Cerebellar nuclear complex (tissue), 1 donor: Measurements from ENCODE around the gene SEMA3F.
A peak's percentile ranks its signal among the peaks of the same experiment; 100 is the strongest.
"Not testable (repeated sequence)": the region's sequence is repeated elsewhere in the genome, so short reads cannot be mapped to it uniquely, and the experiment has no call there.

Experiments
- DNase-seq, 2 experiments: peaks; one replicate each; lab custom pipeline; 2025; lab: John Stamatoyannopoulos, UW

Gene SEMA3F

DNA sequence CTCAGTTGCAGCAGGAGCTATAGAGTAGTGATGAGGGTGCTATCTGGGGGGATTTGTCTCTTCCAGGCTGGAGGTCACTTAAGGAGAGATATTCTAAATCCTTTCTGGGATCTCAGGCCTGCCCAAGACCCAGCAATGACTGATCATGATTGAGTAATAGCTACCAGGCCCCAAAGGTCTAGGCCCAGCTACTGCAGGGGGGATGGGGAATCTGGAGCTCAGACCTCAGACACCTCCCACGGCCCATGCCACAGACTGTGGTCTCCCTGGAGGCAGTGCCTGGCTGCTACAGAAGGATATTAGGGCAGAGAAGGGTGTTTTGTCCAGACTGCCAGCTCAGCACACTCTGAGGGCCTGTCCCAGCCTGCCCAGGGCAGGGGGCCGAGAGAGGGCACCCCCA, 56.8 kb downstream of the SEMA3F start:
- DNase-seq = no peak

DNA sequence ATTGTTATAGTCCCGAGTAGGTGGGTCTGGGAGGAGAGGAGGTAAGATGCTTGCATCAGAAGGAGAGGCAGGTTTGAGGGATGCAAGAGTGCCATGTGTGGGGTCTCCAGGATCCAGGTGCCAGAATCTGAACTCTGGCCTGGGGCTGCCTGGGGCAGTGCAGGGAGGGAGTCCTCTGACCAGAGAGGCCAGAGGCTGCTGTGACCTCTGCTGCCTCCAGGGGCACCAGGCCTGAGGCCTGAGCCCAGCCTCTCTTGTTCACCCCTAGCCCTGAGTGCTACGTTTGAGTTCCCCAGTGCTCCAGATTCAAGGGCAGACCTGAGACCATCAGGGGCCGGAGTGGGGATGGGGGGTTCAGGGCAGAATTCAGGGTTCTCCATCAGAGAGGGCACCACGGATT, 57.4 kb downstream of the SEMA3F start:
- DNase-seq = no peak

- DNase-seq = no peak
These were observed 57.8 kb downstream of the SEMA3F start for GRCh38 chr3:50212971-50213370.

GRCh38 chr3:50213373-50213772, 58.2 kb downstream of the SEMA3F start:
- DNase-seq = no peak

DNA sequence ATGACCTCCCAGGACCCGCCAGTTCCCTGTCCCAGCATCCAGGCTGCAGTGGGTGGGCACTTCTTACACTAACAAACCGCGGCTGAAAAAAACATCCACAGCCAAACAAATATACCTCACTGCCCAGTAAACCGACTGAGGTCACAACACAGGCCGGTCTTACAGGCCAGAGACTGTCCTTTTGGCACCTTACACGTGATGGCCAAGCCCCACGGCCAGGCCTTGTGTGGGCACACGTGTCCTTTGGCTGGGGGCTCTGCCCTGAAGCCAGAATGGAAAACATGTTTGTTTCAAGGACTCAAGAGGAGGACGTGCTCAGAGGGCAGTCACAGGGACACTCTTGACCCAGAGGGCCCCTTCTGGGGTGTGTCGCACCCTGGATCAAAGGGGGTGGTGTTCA, 59.7 kb downstream of the SEMA3F start:
- no peak for DNase-seq

DNA sequence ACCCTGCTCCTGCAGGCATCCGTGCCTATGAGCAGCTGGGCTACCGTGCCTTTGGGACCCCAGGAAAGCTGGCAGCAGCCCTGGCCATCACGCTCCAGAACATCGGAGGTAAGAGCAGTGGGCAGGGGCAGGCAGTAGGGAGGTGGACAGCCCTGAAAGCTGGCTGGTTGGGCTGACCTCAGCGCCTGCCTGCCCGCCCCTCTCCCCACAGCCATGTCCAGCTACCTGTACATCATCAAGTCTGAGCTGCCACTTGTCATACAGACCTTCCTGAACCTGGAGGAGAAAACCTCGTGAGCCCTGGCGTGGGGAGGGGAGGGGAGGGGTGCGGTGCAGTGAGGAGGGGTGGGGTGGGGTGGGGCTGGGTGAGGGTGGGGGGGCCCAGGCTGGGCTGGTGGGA, 60.4 kb downstream of the SEMA3F start:
- DNase-seq = no peak

DNA sequence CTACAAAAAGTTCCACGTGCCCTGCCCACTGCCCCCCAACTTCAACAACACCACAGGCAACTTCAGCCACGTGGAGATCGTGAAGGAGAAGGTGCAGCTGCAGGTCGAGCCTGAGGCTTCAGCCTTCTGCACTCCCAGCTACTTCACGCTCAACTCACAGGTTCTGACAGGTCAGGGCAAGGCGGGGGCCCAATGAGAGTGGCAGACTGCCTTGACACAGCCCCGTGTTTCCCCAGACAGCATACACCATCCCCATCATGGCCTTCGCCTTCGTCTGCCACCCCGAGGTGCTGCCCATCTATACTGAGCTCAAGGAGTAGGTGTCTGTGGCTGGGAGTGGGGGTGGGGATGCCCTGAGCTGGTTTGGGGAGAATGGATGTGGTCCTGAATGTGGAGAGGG, 62.6 kb downstream of the SEMA3F start:
- no peak for DNase-seq

- no peak for DNase-seq
These were observed 63.3 kb downstream of the SEMA3F start for GRCh38 chr3:50218448-50218847.

DNA sequence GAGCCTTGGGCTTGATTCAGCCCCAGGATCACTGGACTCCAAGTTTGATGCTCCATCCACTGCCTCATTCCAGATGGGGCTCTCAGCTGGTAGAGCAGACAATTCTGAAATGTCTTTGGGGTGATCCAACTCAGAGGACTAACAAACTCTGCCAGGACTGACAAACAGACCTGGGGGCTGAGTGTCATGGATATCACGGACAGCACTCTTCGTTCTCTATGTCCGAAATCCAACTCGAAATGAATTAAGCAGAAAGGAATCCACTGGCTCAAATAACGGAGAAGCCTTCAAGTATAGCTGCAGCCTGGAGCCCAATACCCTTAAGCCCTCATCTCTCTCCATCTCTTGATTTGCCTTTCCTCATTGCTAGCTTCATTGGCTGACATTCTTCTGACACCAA, 64.2 kb downstream of the SEMA3F start:
- no peak for DNase-seq

GRCh38 chr3:50220109-50220508, 65.0 kb downstream of the SEMA3F start:
- DNase-seq = no peak

DNA sequence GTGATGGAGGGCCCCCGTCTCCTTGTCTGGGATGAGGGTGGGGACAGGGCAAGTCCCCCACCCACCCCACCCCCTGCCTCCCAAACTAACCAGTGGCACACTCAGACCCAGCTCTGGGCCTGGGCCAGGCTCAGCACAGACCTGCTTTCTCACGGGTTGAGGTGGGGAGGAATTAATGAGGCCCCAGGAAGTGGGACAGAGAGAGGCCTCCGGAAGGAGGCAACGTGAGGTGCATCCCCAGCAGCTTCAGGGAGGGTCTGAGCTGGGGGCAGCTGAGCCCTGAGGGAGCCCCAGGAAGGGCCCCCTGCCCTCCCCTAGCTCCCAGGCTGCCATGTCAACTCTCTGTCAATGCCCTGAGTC, 65.9 kb downstream of the SEMA3F start:
- no peak for DNase-seq

DNA sequence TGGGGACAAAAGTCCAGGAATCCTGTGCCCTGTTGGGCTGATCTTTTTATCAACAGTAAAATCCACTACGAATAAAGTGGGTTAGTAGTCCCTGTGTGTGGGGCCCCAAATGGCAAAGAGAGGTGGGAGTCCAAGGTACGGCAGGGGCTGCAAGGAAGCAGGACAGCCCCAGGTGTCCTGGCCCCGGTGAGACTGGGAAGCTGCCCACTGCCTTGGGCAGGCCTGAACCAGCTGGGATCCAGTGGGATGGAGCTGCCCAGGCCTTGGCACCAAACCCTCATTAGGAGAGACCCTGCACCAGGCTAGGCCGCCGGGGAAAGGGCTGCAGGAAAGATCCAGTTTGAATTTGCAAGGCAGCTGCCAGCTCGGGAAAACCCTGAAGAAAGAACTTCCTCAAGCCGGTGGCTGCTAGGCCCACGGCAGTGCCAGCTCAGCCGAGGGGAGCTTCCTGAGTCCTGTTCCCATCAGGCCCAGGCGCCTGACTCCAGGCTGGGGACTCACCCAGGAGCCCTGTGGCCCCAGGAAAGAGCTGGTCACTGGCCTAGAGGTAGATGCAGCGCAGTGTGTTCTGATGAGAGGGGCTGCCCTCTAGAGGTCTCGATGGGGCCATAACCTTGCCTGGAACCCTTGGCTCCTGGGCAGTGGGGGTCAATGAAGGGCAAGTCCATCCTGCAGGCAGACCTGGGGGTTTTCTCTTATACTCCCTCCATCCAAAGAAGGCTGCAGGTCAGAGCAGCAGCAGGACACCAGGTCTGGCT, 66.5 kb downstream of the SEMA3F start:
- no peak for DNase-seq

- DNase-seq = no peak
These were observed 67.0 kb downstream of the SEMA3F start for GRCh38 chr3:50222169-50222528.

GRCh38 chr3:50224639-50225038, 69.5 kb downstream of the SEMA3F start:
- DNase-seq = no peak

- DNase-seq = no peak
These were observed 71.8 kb downstream of the SEMA3F start for GRCh38 chr3:50226888-50227389.

- peak in 1 of 2 experiments; percentile 64 for DNase-seq
These were observed 72.5 kb downstream of the SEMA3F start for GRCh38 chr3:50227390-50228183.

- not testable (repeated sequence) for DNase-seq
These were observed 73.2 kb downstream of the SEMA3F start for GRCh38 chr3:50228184-50228763.

- DNase-seq = no peak
These were observed 74.4 kb downstream of the SEMA3F start for GRCh38 chr3:50229490-50229889.

GRCh38 chr3:50230104-50230793, 75.1 kb downstream of the SEMA3F start:
- no peak for DNase-seq

DNA sequence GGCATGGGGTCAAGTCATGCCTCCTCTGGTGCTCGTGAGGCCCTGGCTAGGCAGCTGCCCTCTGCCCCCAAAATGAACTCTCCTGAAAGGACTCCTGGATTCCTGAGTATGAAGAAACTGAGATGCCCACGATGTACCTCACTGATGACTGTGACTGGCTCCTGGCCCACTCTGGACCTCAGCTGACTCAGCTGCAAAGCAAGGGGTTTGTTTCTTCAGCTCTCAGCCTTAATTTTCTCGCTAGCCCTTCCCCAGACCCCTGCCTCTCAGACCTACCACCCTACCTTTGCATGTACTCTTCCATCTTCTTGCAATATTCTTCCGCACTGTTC, 75.6 kb downstream of the SEMA3F start:
- DNase-seq = no peak

- DNase-seq = no peak
These were observed 76.5 kb downstream of the SEMA3F start for GRCh38 chr3:50231581-50231980.

DNA sequence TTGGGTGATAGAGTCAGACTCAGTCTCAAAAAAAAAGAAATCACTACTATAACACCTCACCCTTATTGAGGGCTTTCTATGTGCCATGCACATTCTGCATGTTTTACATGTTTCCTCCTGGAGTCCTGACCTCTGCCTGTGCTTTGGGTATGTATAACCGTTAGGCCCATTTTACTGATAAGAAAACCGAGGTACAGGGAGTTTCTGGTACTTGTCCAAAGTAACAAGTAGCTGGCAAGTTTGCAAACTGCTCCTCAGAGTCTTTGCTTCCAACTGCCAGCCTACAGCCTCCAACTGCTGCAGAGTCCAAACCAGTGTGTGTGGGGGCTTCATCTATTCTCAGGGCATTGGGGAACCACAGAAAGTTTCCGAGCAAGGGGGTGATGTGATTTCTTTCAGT, 77.2 kb downstream of the SEMA3F start:
- no peak for DNase-seq

DNA sequence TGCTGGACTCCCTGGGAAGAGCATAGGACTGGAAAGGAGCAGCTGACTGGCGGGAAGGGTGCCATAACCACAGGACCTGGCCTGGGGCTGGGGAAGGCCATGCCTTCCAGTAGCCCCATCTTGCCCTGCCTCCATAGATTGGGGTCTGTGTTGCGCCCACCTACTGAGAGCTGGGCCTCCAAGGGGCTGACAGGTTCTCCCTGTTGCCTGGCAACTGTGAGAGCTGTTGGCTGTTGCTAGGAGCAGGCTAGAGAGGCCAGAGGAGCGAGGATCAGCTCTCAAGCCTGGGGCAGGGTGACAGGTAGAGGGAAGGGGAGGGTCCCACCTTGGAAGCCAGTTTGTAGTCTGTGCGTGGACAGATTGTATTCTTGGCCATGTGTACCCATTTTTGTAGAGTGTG, 78.1 kb downstream of the SEMA3F start:
- DNase-seq = no peak
